ENCODE results near the gene NUBPL.
"Not testable (repeated sequence)": the region's sequence is repeated elsewhere in the genome, so short reads cannot be mapped to it uniquely, and the experiment has no call there.

NUBPL gene

GRCh38 chr14:31677630-31678029, 116.4 kb downstream of the NUBPL start:
- DNase-seq = no peak

GRCh38 chr14:31678421-31679249, 117.4 kb downstream of the NUBPL start:
- no peak for DNase-seq

DNA sequence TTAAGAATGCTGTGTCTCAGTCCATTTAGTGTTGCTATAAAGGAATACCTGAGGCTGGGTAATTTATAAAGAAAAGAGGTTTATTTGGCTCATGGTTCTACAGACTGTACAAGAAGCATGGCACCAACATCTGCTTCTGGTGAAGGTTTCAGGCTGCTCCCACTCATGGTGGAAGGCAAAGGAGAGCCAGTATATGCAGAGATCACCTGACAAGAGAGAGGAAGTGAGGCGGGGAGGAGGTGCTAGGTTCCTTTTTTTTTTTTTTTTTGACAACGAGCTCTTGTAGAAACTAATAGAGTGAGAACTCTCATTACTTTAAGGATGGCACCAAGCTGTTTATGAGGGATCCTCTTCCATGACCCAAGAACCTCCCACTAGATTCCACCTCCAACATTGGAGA, 121.6 kb downstream of the NUBPL start:
- no peak for DNase-seq

GRCh38 chr14:31687726-31688125, 126.5 kb downstream of the NUBPL start:
- no peak for DNase-seq

DNA sequence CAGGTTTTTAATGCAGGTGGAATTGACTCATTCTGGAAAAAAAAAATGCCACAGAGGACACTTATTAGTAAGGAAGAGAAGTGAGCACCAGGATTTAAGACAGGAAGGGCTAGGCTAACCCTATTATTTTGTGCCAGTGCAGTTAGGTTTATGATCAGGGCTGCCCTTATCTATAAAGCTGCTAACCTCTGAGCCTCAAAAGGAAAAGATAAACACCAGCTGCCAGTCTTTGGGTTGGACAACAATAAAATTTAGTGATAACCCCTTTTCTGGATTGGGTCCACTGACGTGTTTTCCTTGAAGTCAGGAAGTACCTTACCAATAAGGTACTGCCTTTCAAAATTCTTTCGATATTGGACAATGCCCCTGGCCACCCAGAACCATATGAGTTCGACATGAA, 128.9 kb downstream of the NUBPL start:
- no peak for DNase-seq

GRCh38 chr14:31692376-31692781, 131.2 kb downstream of the NUBPL start:
- no peak for DNase-seq

- no peak for DNase-seq
These were observed 135.2 kb downstream of the NUBPL start for GRCh38 chr14:31696378-31696777.

- no peak for DNase-seq
These were observed 138.6 kb downstream of the NUBPL start for GRCh38 chr14:31699809-31700208.

DNA sequence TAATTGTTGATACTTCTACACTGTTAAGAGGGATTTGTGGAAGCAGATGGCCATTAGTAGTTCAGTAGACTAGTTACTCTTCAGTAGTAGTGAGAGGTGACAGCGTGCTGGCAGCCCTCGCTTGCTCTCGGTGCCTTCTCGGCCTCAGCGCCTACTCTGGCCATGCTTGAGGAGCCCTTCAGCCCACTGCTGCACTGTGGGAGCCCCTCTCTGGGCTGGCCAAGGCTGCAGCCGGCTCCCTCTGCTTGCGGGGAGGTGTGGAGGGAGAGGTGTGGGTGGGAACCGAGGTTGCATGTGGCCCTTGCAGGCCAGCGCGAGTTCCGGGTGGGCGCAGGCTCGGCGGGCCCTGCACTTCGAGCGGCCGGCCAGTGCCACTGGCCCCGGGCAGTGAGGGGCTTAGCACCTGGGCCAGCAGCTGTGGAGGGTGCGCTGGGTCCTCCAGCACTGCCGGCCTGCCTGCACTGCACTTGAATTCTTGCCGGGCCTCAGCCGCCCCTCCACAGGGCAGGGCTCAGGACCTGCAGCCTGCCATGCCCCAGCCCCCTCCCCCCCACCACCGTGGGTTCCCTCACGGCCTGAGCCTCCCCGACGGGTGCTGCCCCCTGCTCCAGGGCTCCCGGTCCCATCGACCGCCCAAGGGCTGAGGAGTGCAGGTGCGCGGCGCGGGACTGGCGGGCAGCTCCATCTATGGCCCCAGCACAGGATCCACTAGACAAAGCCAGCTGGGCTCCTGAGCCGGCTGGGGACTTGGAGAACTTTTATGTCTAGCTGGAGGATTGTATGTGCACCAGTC, 139.3 kb downstream of the NUBPL start:
- no peak for DNase-seq

DNA sequence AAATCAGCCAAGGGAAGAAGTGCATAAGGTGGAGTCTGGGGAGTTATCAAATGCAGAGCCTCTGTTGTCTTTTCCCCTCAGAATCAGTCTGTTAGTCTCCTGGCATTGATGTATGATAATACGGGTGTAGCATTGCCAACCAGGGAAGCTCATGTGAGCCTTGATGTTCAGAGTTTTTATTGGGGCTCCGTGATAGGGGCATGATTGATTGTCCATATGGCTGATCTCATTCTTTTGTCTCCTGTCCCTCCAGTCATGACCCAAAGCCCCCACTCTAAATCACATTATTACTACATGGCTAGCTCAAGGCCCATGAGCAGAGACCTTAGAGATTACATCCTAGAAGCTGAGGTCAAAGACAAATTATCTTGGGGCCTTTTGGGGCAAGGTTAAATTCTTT, 140.9 kb downstream of the NUBPL start:
- DNase-seq = no peak

GRCh38 chr14:31703056-31703455, 141.9 kb downstream of the NUBPL start:
- DNase-seq = no peak

- no peak for DNase-seq
These were observed 144.5 kb downstream of the NUBPL start for GRCh38 chr14:31705731-31706130.

GRCh38 chr14:31708661-31709060, 147.5 kb downstream of the NUBPL start:
- not testable (repeated sequence) for DNase-seq

DNA sequence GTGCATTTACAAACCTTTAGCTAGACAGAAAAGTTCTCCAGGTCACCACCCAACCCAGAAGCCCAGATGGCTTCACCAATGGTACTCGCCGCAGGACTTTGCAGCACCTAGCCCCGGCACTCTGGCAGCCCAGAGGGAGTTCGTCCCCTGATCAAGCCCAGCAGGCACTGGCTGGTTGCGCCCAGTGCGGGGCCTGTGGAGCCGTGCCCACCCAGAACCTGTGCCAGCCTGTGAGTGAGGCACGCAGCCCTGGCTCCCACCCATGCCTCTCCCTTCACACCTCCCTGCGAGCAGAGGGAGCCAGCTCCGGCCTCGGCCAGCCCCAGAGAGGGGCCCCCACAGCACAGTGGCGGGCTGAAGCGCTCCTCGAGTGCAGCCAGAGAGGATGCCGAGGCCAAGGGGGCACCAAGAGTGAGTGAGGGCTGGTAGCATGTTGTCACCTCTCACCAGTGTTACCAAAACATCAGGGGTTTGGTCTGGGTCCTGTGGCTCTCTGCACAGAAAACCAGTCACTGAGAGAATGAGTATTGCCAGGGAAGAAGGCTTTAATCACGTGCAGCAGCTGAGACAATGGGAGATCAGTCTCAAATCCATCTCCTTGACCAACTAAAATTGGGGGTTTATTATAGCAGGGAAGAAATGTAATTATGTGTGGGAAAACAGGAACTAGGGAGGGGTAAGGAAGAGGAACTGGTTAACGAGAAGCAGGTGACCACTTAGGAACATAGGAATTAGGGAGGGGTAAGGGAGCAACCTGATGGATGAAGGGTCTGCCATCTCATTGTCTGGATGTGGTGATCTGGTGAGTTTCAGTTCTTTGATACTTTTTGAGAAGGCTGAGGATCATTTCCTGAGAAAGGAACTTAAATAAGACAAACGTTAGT, 151.3 kb downstream of the NUBPL start:
- no peak for DNase-seq

- no peak for DNase-seq
These were observed 155.0 kb downstream of the NUBPL start for GRCh38 chr14:31716208-31716607.

- no peak for DNase-seq
These were observed 156.3 kb downstream of the NUBPL start for GRCh38 chr14:31717294-31718085.

GRCh38 chr14:31718585-31718984, 157.4 kb downstream of the NUBPL start:
- no peak for DNase-seq

DNA sequence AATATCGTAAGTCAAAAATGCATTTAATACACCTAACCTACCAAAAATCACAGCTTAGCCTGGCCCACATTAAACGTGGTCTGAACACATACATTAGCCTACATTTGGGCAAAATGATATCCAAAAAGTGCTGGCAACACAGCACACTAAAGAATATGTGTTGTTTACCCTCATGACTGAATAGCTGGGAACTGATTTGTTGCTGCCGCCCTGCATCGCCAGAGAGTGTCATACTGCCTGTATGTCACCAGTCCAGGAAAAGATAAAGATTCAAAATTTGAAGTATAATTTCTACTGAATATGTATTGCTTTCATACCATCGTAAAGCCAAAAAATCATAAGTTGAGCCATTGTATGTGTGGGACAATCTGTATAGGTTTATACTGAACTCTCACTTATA, 157.8 kb downstream of the NUBPL start:
- DNase-seq = no peak

DNA sequence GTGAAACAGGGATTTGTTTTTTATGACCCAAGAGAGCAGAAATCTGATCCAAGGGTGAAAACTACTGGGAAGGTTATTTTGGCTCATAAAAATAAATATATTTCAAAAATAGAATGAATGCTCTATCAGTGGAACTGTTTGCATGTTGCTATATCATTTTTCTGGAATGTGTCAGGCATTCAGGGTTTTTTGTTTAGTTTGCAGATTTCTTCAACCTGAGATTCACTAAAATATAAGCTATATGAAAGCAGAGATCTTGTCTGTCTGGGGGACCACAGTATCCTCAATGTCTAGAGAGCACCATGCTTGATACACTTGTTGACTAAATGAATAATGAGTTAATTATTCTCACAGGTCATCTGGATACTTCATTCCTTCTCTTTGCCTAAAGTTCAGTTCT, 165.1 kb downstream of the NUBPL start:
- no peak for DNase-seq

DNA sequence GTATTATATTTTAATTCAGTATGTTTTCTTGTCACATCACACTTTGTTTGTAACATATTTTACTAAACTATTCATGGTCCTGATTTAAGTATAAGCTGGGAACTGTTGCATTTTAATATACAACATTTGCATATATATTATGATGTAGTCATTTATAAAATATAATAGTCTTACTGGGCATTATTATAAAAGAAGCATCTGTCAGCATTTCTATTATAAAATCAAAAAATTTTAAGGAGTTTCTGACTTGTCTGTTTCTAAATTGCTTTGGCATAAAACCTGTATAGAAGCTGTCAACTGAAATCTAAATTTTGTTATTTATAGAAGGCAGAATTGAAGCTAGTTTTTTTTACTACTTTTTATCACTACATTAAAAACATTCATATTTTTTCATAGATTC, 166.6 kb downstream of the NUBPL start:
- no peak for DNase-seq

DNA sequence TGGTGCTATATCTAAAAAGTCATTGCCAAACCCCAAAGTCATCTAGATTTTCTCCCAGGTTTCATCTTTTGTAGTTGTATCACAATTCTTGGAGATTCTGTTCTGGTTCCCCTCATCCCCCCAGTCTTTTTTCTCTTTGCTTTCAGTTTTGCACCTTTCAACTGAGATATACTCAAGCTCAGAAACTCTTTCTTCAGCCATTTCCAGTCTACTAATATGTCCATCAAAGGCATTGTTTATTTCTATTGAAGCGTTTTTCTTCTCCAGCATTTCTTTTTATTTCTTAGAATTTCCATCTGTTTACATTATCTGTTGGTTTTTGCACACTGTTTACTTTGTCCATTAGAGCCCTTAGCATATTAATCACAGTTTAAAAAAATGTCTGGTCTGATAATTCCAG, 179.5 kb downstream of the NUBPL start:
- no peak for DNase-seq

DNA sequence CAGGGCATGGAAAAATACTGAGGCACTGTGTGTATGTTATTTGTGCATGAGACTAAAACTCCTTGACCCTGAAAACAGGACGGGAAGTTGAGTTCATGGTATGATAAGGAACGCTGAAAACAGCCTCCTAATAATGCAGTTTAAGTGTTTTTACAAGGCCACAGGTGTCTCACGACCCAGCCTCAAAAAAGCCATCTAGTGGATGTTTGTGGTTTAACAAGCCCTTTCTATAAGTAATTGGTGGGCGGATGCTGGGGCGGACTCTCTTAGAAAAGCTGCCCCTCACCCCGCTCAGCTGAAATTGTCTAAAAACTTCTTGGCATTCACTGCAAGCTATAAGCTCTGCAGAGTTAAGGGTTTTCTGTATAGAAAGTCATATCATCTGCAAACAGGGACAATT, 184.5 kb downstream of the NUBPL start:
- DNase-seq = no peak

All from activated CD8-positive, alpha-beta memory T cell treated with anti-CD3 and anti-CD28 coated beads for 24 hours (primary cell).